GM21423 (cell line): Measurements from ENCODE around the gene DNAAF5.
"Not testable (repeated sequence)": the region's sequence is repeated elsewhere in the genome, so short reads cannot be mapped to it uniquely, and the experiment has no call there.

ENCODE experiments used
- ATAC-seq: cut with Tn5 transposase; IDR thresholded peaks from one replicate; pipeline ENCODE4 v1.9.1; 2021; ENCODE audit warnings: mild to moderate bottlenecking, moderate library complexity; ENCODE audit not compliant: unreplicated experiment

The DNAAF5 gene

GRCh38 chr7:802500-803242 lies 76.2 kb downstream of the DNAAF5 start:
- no peak for ATAC-seq

DNA sequence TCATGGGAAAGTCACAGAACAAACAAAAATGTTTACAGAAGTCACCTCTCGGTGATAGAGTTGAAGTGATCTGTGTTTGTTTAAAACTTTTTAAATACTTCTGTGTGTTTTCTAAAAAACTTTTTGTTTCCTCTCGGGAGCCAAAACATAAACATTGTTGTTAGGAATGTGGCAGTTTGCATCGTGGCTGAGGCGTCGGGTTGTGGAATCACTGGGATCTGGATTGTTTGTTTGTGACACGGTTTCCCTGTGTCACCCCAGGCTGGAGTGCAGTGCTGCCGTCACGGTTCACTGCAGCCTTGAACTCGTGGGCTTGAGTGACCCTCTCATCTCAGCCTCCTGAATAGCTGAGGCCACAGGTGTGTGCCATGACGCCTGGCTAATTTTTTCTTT lies 76.7 kb downstream of the DNAAF5 start:
- ATAC-seq: no peak

GRCh38 chr7:803796-804195 lies 77.3 kb downstream of the DNAAF5 start:
- ATAC-seq: not testable (repeated sequence)

DNA sequence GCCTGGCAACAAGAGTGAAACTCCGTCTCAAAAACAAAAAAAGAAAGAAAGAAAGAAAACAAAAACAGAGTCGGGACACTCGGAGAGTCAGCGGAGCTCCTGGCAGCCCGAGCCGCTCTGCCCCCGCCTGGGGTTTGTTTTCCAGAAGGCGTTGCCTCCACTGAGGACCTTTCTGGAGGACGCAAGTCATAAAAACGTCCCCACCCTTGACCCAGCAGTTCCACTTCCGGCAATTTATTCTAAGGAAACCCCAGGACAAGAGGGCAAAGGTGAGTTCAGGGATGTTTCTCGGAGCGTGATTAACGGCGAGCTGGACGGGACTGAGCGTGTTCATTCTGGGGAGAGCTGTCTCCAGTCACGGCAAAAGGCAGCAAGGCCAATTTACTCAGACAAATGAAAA lies 78.8 kb downstream of the DNAAF5 start:
- ATAC-seq: no peak

GRCh38 chr7:815284-816216 lies 89.1 kb downstream of the DNAAF5 start:
- no peak for ATAC-seq

- ATAC-seq: peak; percentile 89
These were observed 89.8 kb downstream of the DNAAF5 start for GRCh38 chr7:816300-816750.

- ATAC-seq: peak; percentile 16
These were observed 90.5 kb downstream of the DNAAF5 start for GRCh38 chr7:816751-817671.

- ATAC-seq: no peak
These were observed 91.7 kb downstream of the DNAAF5 start for GRCh38 chr7:818031-818699.

DNA sequence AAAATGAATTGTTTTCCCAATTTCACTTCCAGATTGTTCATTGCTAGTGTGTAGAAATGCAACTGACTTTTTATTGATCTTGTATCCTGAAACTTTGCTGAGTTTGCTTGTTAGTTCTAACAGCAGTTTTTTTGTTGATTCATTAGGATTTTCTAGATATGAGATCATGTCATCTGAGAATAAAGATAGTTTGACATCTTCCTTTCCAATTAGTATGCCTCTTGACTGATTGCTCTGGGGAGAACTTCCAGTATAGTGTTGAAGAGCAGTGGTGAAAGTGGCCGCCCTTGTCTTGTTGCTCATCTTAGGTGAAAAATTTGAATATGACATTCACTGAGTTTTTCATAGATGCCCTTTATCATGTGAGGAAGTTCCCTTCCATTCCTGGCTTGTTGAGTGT lies 93.8 kb downstream of the DNAAF5 start:
- no peak for ATAC-seq

GRCh38 chr7:821688-822087 lies 95.2 kb downstream of the DNAAF5 start:
- no peak for ATAC-seq

GRCh38 chr7:822692-823276 lies 96.3 kb downstream of the DNAAF5 start:
- no peak for ATAC-seq

- ATAC-seq: no peak
These were observed 97.2 kb downstream of the DNAAF5 start for GRCh38 chr7:823649-824048.

GRCh38 chr7:824081-824480 lies 97.6 kb downstream of the DNAAF5 start:
- no peak for ATAC-seq

GRCh38 chr7:824664-825063 lies 98.2 kb downstream of the DNAAF5 start:
- no peak for ATAC-seq

DNA sequence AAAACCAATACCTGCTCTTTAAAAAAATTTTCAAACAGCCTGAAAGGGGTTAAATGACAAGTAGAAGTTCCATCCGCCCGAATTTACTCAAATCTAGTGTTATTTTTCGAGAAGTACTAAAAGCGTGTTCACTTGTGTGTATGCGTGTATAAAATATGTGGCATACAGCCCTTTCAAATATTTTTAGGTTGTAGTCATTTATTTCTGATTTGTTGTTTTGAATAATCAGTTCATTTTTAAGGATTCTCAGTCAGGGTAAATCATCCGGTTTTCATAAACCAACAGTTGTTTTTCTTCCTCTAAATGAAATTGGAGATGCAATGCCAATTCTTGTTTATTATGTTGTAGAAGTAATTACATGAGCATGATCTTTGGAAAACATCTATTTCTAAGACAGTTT lies 98.9 kb downstream of the DNAAF5 start:
- ATAC-seq: no peak

DNA sequence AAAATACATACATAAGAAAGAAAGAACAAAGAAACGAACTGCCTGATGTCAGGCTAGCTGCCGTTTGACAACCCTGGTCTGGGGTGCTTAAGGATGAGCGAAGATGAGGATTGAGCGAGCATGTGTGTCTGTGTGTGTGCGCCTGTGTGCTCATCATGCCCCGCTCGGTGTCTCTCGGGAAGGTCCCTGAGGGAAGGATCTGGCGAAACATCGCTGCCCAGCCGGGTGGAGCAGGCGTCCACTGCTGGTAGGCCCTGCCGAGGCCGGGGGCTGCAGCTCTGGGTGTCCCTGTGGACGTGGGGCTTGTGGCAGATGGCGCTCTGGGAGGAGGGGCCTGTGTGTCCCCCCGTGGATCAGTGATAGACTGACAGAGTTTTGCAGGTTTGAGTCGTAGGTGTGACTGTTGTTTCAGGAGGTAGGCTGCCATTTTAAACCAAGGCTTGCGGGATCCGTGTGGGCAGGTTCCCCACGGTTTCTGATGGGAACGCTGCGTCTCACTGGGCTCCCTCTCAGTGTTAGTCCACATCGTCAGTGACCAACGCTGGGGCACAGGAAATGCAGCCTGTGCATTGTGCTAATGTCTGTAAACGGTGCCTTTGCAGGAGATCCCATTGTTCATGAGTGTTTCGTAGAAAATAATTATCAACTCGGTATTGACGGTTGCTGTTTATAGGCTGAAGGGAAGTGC lies 99.9 kb downstream of the DNAAF5 start:
- ATAC-seq: no peak

- ATAC-seq: no peak
These were observed 102.5 kb downstream of the DNAAF5 start for GRCh38 chr7:828793-829561.

DNA sequence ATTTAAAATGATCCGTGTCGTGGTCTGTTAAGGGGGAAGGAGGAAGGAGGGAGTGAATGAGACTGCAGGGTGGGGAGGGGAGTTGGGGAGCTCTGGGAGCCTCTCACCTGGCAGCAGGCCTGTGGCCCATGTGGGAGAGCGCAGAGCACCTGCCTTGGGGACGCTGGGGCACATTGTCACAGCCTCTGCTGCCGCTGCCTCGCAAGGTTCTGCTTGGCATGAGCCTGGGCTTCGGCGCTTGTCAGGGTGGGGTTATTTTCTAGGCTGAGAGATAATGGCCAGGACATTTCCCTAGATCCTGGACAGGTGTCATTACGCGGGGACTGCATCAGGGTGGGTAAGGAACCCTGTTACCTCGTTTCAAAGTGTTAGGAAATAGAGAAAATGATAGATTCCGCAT lies 103.6 kb downstream of the DNAAF5 start:
- ATAC-seq: no peak
